OCI-LY1 (cell line): ENCODE results near the gene SDSL.

Experiments
- CTCF ChIP-seq: fragments of 200-600 bp; sonication (generic), shearing (Covaris generic); IDR thresholded peaks from 2 replicates; pipeline ENCODE4 v1.5.1; 2017; ENCODE audit warnings: mild to moderate bottlenecking, antibody characterized with exemption, low read length, moderate library complexity, mixed read lengths
- EZH2 ChIP-seq: fragments of 200-600 bp; sonication (generic), shearing (Covaris generic); IDR thresholded peaks from 2 replicates; pipeline ENCODE4 v1.8.0; 2017; ENCODE audit warnings: borderline replicate concordance, mixed run types, mild to moderate bottlenecking, antibody characterized with exemption, low read length, moderate library complexity, mixed read lengths

- TF ChIP-seq CTCF (no peak), EZH2 (no peak)
These were observed 44.4 kb downstream of the SDSL start for GRCh38 chr12:113466454-113467141.
